IMR-90 (cell line): ENCODE data around the gene ADAMTSL1. TPM values are rescaled to one million over a fixed set of nuclear protein-coding genes. Genes with fewer than 3 reads are reported as not detected.
A peak's percentile ranks its signal among the peaks of the same experiment; 100 is the strongest.

ENCODE experiments used
- ATAC-seq: fragments of 200-7000 bp; cut with Tn5 transposase; 2 replicates; pipeline ENCODE4 v1.9.1; 2020; ENCODE audit warnings: low read depth, mild to moderate bottlenecking, moderate library complexity
- BruUV-seq: library from RNA; stranded (reverse); fragments of 400-500 nt; replicated peaks from 2 replicates; lab custom pipeline; 2021; lab: Mats Ljungman, UMichigan
- CTCF ChIA-PET: fragments of 300-600 bp; formaldehyde crosslinking; extraction: SDS; loops from one replicate; lab custom pipeline; 2021; ENCODE audit warnings: antibody characterized with exemption; lab: Yijun Ruan, JAX
- POLR2A ChIA-PET: fragments of 300-600 bp; sonication (Branson Sonifier 250); formaldehyde crosslinking; loops from one replicate; lab custom pipeline; 2022; ENCODE audit warnings: antibody characterized with exemption; ENCODE audit not compliant: unreplicated experiment; lab: Charles Lee
- DNase-seq: peaks from one replicate; pipeline ENCODE4 v3.0.0; 2013
- H2AFZ ChIP-seq: replicated peaks from 2 replicates; pipeline ENCODE3; 2013; ENCODE audit warnings: low read length, mild to moderate bottlenecking; ENCODE audit not compliant: poor library complexity
- H2AK5ac ChIP-seq: 2 replicates; pipeline ENCODE4 v1.6.1; 2013; ENCODE audit warnings: low read depth, low read length, inconsistent platforms
- H2AK9ac ChIP-seq: replicated peaks from 2 replicates; pipeline ENCODE3; 2013; ENCODE audit warnings: mild to moderate bottlenecking, low read depth, low read length, moderate library complexity; ENCODE audit not compliant: poor library complexity
- H2BK120ac ChIP-seq: 2 replicates; pipeline ENCODE4 v1.6.1; 2013; ENCODE audit warnings: low read depth, low read length, inconsistent platforms
- H2BK15ac ChIP-seq: 3 replicates; pipeline ENCODE4 v1.6.1; 2013; ENCODE audit warnings: low read depth, low read length, inconsistent platforms
- H2BK20ac ChIP-seq: 2 replicates; pipeline ENCODE4 v1.6.1; 2013; ENCODE audit warnings: low read depth, mild to moderate bottlenecking, inconsistent platforms, low read length, moderate library complexity
- H2BK5ac ChIP-seq: 2 replicates; pipeline ENCODE4 v1.6.1; 2013; ENCODE audit warnings: mild to moderate bottlenecking, low read depth, low read length, inconsistent platforms; ENCODE audit not compliant: poor library complexity, severe bottlenecking
- H3K14ac ChIP-seq: replicated peaks from 2 replicates; pipeline ENCODE4 v1.6.1; 2013; ENCODE audit warnings: low read depth, low read length, inconsistent platforms
- H3K18ac ChIP-seq: 2 replicates; pipeline ENCODE4 v1.6.1; 2013; ENCODE audit warnings: low read depth, low read length, control low read depth
- H3K23ac ChIP-seq: 2 replicates; pipeline ENCODE4 v1.6.1; 2013; ENCODE audit warnings: low read depth, low read length, inconsistent platforms
- H3K27ac ChIP-seq: 2 replicates; pipeline ENCODE4 v1.5.1; 2013; ENCODE audit warnings: mild to moderate bottlenecking, control low read depth, low read length; ENCODE audit not compliant: insufficient read depth
- H3K27me3 ChIP-seq: 2 replicates; pipeline ENCODE4 v1.6.1; 2013; ENCODE audit warnings: low read length; ENCODE audit not compliant: control insufficient read depth, insufficient read depth
- H3K36me3 ChIP-seq: 2 replicates; pipeline ENCODE4 v1.6.1; 2013; ENCODE audit warnings: low read length, mixed read lengths; ENCODE audit not compliant: control insufficient read depth, insufficient read depth
- H3K4ac ChIP-seq: 2 replicates; pipeline ENCODE4 v1.6.1; 2013; ENCODE audit warnings: low read depth, low read length, inconsistent platforms
- H3K4me1 ChIP-seq: 2 replicates; pipeline ENCODE4 v1.6.1; 2013; ENCODE audit warnings: low read length, mixed read lengths; ENCODE audit not compliant: control insufficient read depth, insufficient read depth
- H3K4me2 ChIP-seq: 2 replicates; pipeline ENCODE4 v1.6.1; 2013; ENCODE audit warnings: low read depth, mild to moderate bottlenecking, control low read depth, low read length, moderate library complexity
- H3K4me3 ChIP-seq: 2 replicates; pipeline ENCODE4 v1.5.1; 2013; ENCODE audit warnings: low read depth, mild to moderate bottlenecking, control low read depth, low read length, moderate library complexity; ENCODE audit not compliant: insufficient read depth
- H3K56ac ChIP-seq: 2 replicates; pipeline ENCODE4 v1.6.1; 2013; ENCODE audit warnings: low read length, inconsistent platforms; ENCODE audit not compliant: insufficient read depth; ENCODE audit errors: extremely low read depth
- H3K79me1 ChIP-seq, 2 experiments: 2 replicates each; pipeline ENCODE4 v1.6.1; 2013; ENCODE audit warnings: low read length in 2 of 2, inconsistent platforms in 1 of 2, low read depth in 1 of 2
- H3K9ac ChIP-seq: 2 replicates; pipeline ENCODE4 v1.6.1; 2013; ENCODE audit warnings: low read depth, low read length, control low read depth
- H3K9me1 ChIP-seq: 2 replicates; pipeline ENCODE4 v1.6.1; 2013; ENCODE audit warnings: low read length, inconsistent platforms; ENCODE audit not compliant: insufficient read depth
- H3K9me3 ChIP-seq: 2 replicates; pipeline ENCODE4 v1.6.1; 2013; ENCODE audit warnings: low read length; ENCODE audit not compliant: control insufficient read depth, insufficient read depth
- H4K20me1 ChIP-seq: 2 replicates; pipeline ENCODE4 v1.6.1; 2013; ENCODE audit warnings: low read length, inconsistent platforms; ENCODE audit not compliant: insufficient read depth
- H4K5ac ChIP-seq: 2 replicates; pipeline ENCODE4 v1.6.1; 2013; ENCODE audit warnings: mild to moderate bottlenecking, low read depth, low read length, control low read depth
- H4K8ac ChIP-seq, 2 experiments: 2 replicates each; pipeline ENCODE4 v1.6.1; 2013; ENCODE audit warnings: low read depth in 2 of 2, low read length in 2 of 2, control low read depth in 1 of 2, inconsistent platforms in 1 of 2
- H4K91ac ChIP-seq: 2 replicates; pipeline ENCODE4 v1.6.1; 2013; ENCODE audit warnings: low read depth, low read length, inconsistent platforms; ENCODE audit not compliant: insufficient read depth
- BHLHE40 ChIP-seq: fragments of 150-350 bp; IDR thresholded peaks from 2 replicates; pipeline ENCODE4 v1.6.1; 2016; ENCODE audit warnings: mild to moderate bottlenecking, low read depth, low read length
- CEBPB ChIP-seq: IDR thresholded peaks from 2 replicates; pipeline ENCODE4 v1.6.1; 2012; ENCODE audit warnings: low read depth, low read length, improper control_type of control experiment
- CHD1 ChIP-seq: IDR thresholded peaks from 2 replicates; pipeline ENCODE4 v1.6.1; 2012; ENCODE audit warnings: low read depth, low read length, improper control_type of control experiment
- FOS ChIP-seq: fragments of 150-350 bp; IDR thresholded peaks from 2 replicates; pipeline ENCODE4 v1.6.1; 2016; ENCODE audit warnings: low read depth, low read length
- MAFK ChIP-seq: IDR thresholded peaks from 2 replicates; pipeline ENCODE4 v1.6.1; 2012; ENCODE audit warnings: low read depth, low read length, improper control_type of control experiment
- MXI1 ChIP-seq: IDR thresholded peaks from 2 replicates; pipeline ENCODE4 v1.6.1; 2012; ENCODE audit warnings: low read depth, mild to moderate bottlenecking, low read length, moderate library complexity, borderline replicate concordance
- RAD21 ChIP-seq: IDR thresholded peaks from 2 replicates; pipeline ENCODE4 v1.6.1; 2012; ENCODE audit warnings: low read length, improper control_type of control experiment
- RFX5 ChIP-seq: IDR thresholded peaks from 2 replicates; pipeline ENCODE4 v1.8.0; 2012; ENCODE audit warnings: low read depth, mild to moderate bottlenecking, low read length, moderate library complexity
- SMC3 ChIP-seq: fragments of 150-350 bp; IDR thresholded peaks from 2 replicates; pipeline ENCODE4 v1.6.1; 2016; ENCODE audit warnings: low read depth, mild to moderate bottlenecking, antibody characterized with exemption, low read length, moderate library complexity
- USF2 ChIP-seq: fragments of 150-350 bp; IDR thresholded peaks from 2 replicates; pipeline ENCODE4 v1.6.1; 2017; ENCODE audit warnings: mild to moderate bottlenecking, antibody characterized with exemption, low read length, low read depth
- whole genome bisulfite sequencing, 2 experiments: methylation state at CpG; one replicate each; pipeline versions ENCODE4 v1.1.5 to v1.1.7; 2013; ENCODE audit warnings: missing lambda C conversion rate in 2 of 2; ENCODE audit not compliant: insufficient read length in 1 of 2; ENCODE audit errors: extremely low coverage in 2 of 2; 5-methylcytosine and 5-hydroxymethylcytosine counted together
- dilution Hi-C: fragments of 300-500 bp; cut with HindIII; formaldehyde crosslinking; loops from one replicate; pipeline ENCODE4 v1.14.3; 2018; ENCODE audit warnings: low sequenced_read_pairs; ENCODE audit not compliant: unreplicated experiment
- in situ Hi-C: fragments of 300-500 bp; cut with MboI; formaldehyde crosslinking; loops from 3 replicates; pipeline ENCODE4 v1.14.3; 2019; ENCODE audit warnings: low sequenced_read_pairs, inconsistent platforms, mixed read lengths
- intact Hi-C: fragments of 100-400 bp; cut with micrococcal nuclease; formaldehyde crosslinking; loops from 2 replicates; pipeline ENCODE4 v1.10.0; 2022
- polyA plus RNA-seq, 3 experiments: library from polyadenylated mRNA; depleted of rRNA; stranded (reverse); fragments of >200 nt; gene quantifications; 2 replicates each; pipeline ENCODE4 v1.2.3, GENCODE V29; 2012; ENCODE audit warnings: low replicate concordance in 1 of 3
- total RNA-seq: library from RNA; depleted of rRNA; stranded (reverse); fragments of >200 nt; gene quantifications from 2 replicates; pipeline ENCODE4 v1.2.3, GENCODE V29; 2012
- TF ChIP-seq, protein P1 (sequence below): conservative IDR thresholded peaks from 2 replicates; pipeline ENCODE4 v1.5.1; 2012; ENCODE audit warnings: mild to moderate bottlenecking, low read depth, low read length, improper control_type of control experiment

The ADAMTSL1 gene
- total and polyA plus RNA-seq, 2 of the 4 experiments (the other 2 are of a cell fraction), result 38.2 to 62.2 TPM

- no peaks in the 10 kb centered on the region for H3K4me1 ChIP-seq
- H4K8ac ChIP-seq, result no peak overlapping the region
- no peak overlapping the region for H3K9ac ChIP-seq
- CTCF ChIA-PET, result interaction anchor here (0.7 kb wide), 1 partner anchor 10 kb away, joined by 3 read pairs; no protein-coding TSS in a partner anchor
- H3K4me3 ChIP-seq, result no peak overlapping the region
- intact Hi-C loops, result no loop called here
- no CpG with 5 or more reads among the region's 2 CpGs for WGBS, 2 experiments
- no peaks in the 10 kb centered on the region for H3K79me1 ChIP-seq
- no peak overlapping the region for H2BK120ac ChIP-seq
- no peak overlapping the region for H4K5ac ChIP-seq
- DNase-seq, result peak; percentile 19
- no peak overlapping the region for H3K23ac ChIP-seq
- no peak overlapping the region for H2BK5ac ChIP-seq
- no peak overlapping the region for H2AK9ac ChIP-seq
- TF ChIP-seq, protein P1, sequence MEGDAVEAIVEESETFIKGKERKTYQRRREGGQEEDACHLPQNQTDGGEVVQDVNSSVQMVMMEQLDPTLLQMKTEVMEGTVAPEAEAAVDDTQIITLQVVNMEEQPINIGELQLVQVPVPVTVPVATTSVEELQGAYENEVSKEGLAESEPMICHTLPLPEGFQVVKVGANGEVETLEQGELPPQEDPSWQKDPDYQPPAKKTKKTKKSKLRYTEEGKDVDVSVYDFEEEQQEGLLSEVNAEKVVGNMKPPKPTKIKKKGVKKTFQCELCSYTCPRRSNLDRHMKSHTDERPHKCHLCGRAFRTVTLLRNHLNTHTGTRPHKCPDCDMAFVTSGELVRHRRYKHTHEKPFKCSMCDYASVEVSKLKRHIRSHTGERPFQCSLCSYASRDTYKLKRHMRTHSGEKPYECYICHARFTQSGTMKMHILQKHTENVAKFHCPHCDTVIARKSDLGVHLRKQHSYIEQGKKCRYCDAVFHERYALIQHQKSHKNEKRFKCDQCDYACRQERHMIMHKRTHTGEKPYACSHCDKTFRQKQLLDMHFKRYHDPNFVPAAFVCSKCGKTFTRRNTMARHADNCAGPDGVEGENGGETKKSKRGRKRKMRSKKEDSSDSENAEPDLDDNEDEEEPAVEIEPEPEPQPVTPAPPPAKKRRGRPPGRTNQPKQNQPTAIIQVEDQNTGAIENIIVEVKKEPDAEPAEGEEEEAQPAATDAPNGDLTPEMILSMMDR, result no peak
- TF ChIP-seq MAFK (no peak), CHD1 (no peak), RAD21 (no peak), SMC3 (no peak), CEBPB (no peak), BHLHE40 (no peak), RFX5 (no peak), USF2 (no peak), FOS (no peak), MXI1 (no peak)
- in situ Hi-C loops, result no loop called here
- H3K14ac ChIP-seq, result no peak overlapping the region
- POLR2A ChIA-PET, result no interaction called here
- H3K18ac ChIP-seq, result no peak overlapping the region
- H4K91ac ChIP-seq, result no peak overlapping the region
- no peaks in the 10 kb centered on the region for H3K36me3 ChIP-seq
- no peak for ATAC-seq
- H3K27me3 ChIP-seq, result no peaks in the 10 kb centered on the region
- no peaks in the 10 kb centered on the region for H4K20me1 ChIP-seq
- no peak overlapping the region for H3K4me2 ChIP-seq
- H2AFZ ChIP-seq, result no peak overlapping the region
- H3K27ac ChIP-seq, result no peak overlapping the region
- dilution Hi-C loops, result no loop called here
- no peak overlapping the region for H2BK20ac ChIP-seq
- no peak overlapping the region for H2BK15ac ChIP-seq
- H3K56ac ChIP-seq, result no peak overlapping the region
- H3K4ac ChIP-seq, result no peak overlapping the region
- BruUV-seq, result no TSS peak
- H2AK5ac ChIP-seq, result no peak overlapping the region
- H3K9me1 ChIP-seq, result no peaks in the 10 kb centered on the region
- peaks cover 2% of the 10 kb centered on the region; the same call in 1 of the 2 replicates for H3K9me3 ChIP-seq
Measured at GRCh38 chr9:18588002-18588401, 114.0 kb downstream of the ADAMTSL1 start.
